Vagina (tissue), 2 donors: Measurements from ENCODE around the gene TMC4. TPM values are rescaled to one million over a fixed set of nuclear protein-coding genes. Genes with fewer than 3 reads are reported as not detected.
"Not testable (repeated sequence)": the region's sequence is repeated elsewhere in the genome, so short reads cannot be mapped to it uniquely, and the experiment has no call there.

Experiments used
- DNase-seq, 2 donors: peaks; one replicate each; pipeline ENCODE4 v3.0.0-alpha.2; 2017; ENCODE audit errors: extremely low spot score in 2 of 2
- H3K27ac ChIP-seq: fragments of 200-600 bp; sonication (generic); one replicate; pipeline ENCODE4 v1.5.1; 2019
- H3K27me3 ChIP-seq: fragments of 200-600 bp; sonication (generic); one replicate; pipeline ENCODE4 v1.5.1; 2019
- H3K36me3 ChIP-seq, 2 donors: fragments of 200-600 bp; sonication (generic); one replicate each; pipeline ENCODE4 v1.5.1; 2017 to 2019
- H3K4me1 ChIP-seq: fragments of 200-600 bp; sonication (generic); one replicate; pipeline ENCODE4 v1.5.1; 2019
- H3K4me3 ChIP-seq, 2 donors: fragments of 200-600 bp; sonication (generic); 1 replicate in 1 of 2; 2 replicates in 1 of 2; pipeline ENCODE4 v1.5.1; 2016 to 2019
- H3K9me3 ChIP-seq: fragments of 200-600 bp; sonication (generic); one replicate; pipeline ENCODE4 v1.5.1; 2019
- CTCF ChIP-seq, 3 experiments: fragments of 450-650 bp in 2 of 3; fragments of 200-600 bp in 1 of 3; sonication (generic) in 1 of 3; IDR thresholded peaks; one replicate each; pipeline ENCODE4 v1.5.1; 2017 to 2019; ENCODE audit warnings: antibody characterized with exemption in 3 of 3, mild to moderate bottlenecking in 2 of 3, moderate library complexity in 2 of 3
- POLR2A ChIP-seq, 2 donors: fragments of 450-650 bp; IDR thresholded peaks; one replicate each; pipeline ENCODE4 v1.6.1; 2017; ENCODE audit warnings: antibody characterized with exemption in 2 of 2, mild to moderate bottlenecking in 2 of 2, moderate library complexity in 2 of 2
- POLR2AphosphoS5 ChIP-seq, 2 donors: sonication (generic); formaldehyde crosslinking; IDR thresholded peaks; one replicate each; pipeline ENCODE4 v1.9.0; 2017; ENCODE audit warnings: antibody characterized with exemption in 2 of 2, mild to moderate bottlenecking in 2 of 2, low read depth in 1 of 2; ENCODE audit not compliant: insufficient read depth in 1 of 2
- intact Hi-C: fragments of 100-400 bp; cut with DNase I; formaldehyde crosslinking; loops from one replicate; pipeline ENCODE4 v1.15.1; 2023
- total RNA-seq: library from RNA; depleted of rRNA; stranded (reverse); fragments of >200 nt; gene quantifications from one replicate; pipeline ENCODE4 v1.2.3, GENCODE V29; 2016

Gene TMC4
- total RNA-seq, 1 donor from 2014 or later: 22.3 TPM

GRCh38 chr19:54216869-54217268 lies 43.9 kb upstream of the TMC4 start:
- Histone ChIP-seq H3K9me3 (no peaks in the 10 kb centered on the region), H3K36me3 (no peaks in the 10 kb centered on the region), H3K4me1 (no peaks in the 10 kb centered on the region), H3K27ac (no peak overlapping the region), H3K27me3 (no peaks in the 10 kb centered on the region), H3K4me3 (no peak overlapping the region)
- no peak for DNase-seq
- TF ChIP-seq POLR2AphosphoS5 (IDR thresholded peaks at IDR 0.05; ENCODE audit: insufficient read depth in 1 of 2, low read depth in 1 of 2): no peak
- TF ChIP-seq POLR2A (IDR thresholded peaks at IDR 0.05): no peak
- TF ChIP-seq CTCF (IDR thresholded peaks at IDR 0.05): no peak
- intact Hi-C loops: no loop called here

GRCh38 chr19:54214734-54215133 lies 41.8 kb upstream of the TMC4 start:
- H3K4me1 ChIP-seq: peaks cover 13% of the 10 kb centered on the region
- intact Hi-C loops, H3K27ac ChIP-seq, H3K4me3 ChIP-seq, H3K36me3 ChIP-seq, DNase-seq, H3K9me3 ChIP-seq, H3K27me3 ChIP-seq: not testable (repeated sequence)

GRCh38 chr19:54214217-54214616 lies 41.3 kb upstream of the TMC4 start:
- H3K9me3 ChIP-seq, H3K27me3 ChIP-seq: not testable (repeated sequence)

GRCh38 chr19:54211235-54211634 lies 38.3 kb upstream of the TMC4 start:
- intact Hi-C loops: no loop called here
- Histone ChIP-seq H3K4me3 (no peak overlapping the region), H3K4me1 (peaks cover 35% of the 10 kb centered on the region), H3K27me3 (no peaks in the 10 kb centered on the region), H3K36me3 (peaks cover 0 to 21% of the 10 kb centered on the region in 2 donors), H3K9me3 (no peaks in the 10 kb centered on the region), H3K27ac (no peak overlapping the region)
- TF ChIP-seq CTCF (IDR thresholded peaks at IDR 0.05): no peak
- DNase-seq: no peak

More at GRCh38 chr19:54214217-54214616, 41.3 kb upstream of the TMC4 start:
- DNase-seq, intact Hi-C loops, H3K27ac ChIP-seq, H3K4me3 ChIP-seq, H3K36me3 ChIP-seq: not testable (repeated sequence)
- peaks cover 19% of the 10 kb centered on the region for H3K4me1 ChIP-seq

GRCh38 chr19:54209811-54210494 lies 37.0 kb upstream of the TMC4 start:
- H3K4me3 ChIP-seq: no peak overlapping the region
- TF ChIP-seq POLR2AphosphoS5 (IDR thresholded peaks at IDR 0.05; ENCODE audit: insufficient read depth in 1 of 2, low read depth in 1 of 2): peak in 1 of 2 donors; percentile 29
- no peak for TF ChIP-seq CTCF (IDR thresholded peaks at IDR 0.05)
- H3K36me3 ChIP-seq: peaks cover 0 to 34% of the 10 kb centered on the region in 2 donors
- H3K27ac ChIP-seq: peak overlapping the region; percentile 81
- no peaks in the 10 kb centered on the region for H3K27me3 ChIP-seq
- DNase-seq: no peak
- intact Hi-C loops: no loop called here
- H3K4me1 ChIP-seq: peaks cover 45% of the 10 kb centered on the region
- no peaks in the 10 kb centered on the region for H3K9me3 ChIP-seq

- intact Hi-C loops: no loop called here
- no peak for TF ChIP-seq POLR2A (IDR thresholded peaks at IDR 0.05)
- TF ChIP-seq POLR2AphosphoS5 (IDR thresholded peaks at IDR 0.05; ENCODE audit: insufficient read depth in 1 of 2, low read depth in 1 of 2): peak in 1 of 2 donors; percentile 29
- TF ChIP-seq CTCF (IDR thresholded peaks at IDR 0.05): no peak
- Histone ChIP-seq H3K4me3 (no peak overlapping the region), H3K9me3 (no peaks in the 10 kb centered on the region), H3K27me3 (no peaks in the 10 kb centered on the region), H3K27ac (peak overlapping the region; percentile 81), H3K4me1 (peaks cover 53% of the 10 kb centered on the region), H3K36me3 (peaks cover 0 to 41% of the 10 kb centered on the region in 2 donors)
- no peak for DNase-seq
Measured at GRCh38 chr19:54209058-54209810, 36.3 kb upstream of the TMC4 start.
